ENCODE measurements around the gene ARFRP1.
"Not testable (repeated sequence)": the region's sequence is repeated elsewhere in the genome, so short reads cannot be mapped to it uniquely, and the experiment has no call there.

ARFRP1 gene

DNA sequence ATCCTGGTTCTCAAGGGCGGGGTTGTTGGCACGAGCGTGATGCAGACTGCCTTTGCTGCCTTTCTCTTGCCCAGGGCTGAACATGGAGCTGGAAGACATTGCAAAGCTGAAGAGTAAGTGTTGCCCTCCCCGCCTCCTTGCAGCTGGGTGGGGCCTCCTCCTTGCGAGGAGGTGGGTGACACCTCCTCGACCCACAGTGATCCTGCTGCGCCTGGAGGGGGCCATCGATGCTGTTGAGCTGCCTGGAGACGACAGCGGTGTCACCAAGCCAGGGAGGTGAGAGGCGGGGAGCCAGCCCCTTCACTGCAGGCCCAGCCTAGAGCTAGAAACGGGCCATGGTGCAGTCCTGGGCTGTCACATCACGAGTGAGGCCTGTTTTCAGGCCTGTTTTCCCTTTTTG is 29.7 kb downstream of the ARFRP1 start:
- peaks cover 13% of the 10 kb centered on the region for H3K36me3 ChIP-seq (ENCODE audit: control insufficient read depth, insufficient read depth, low read length)
- H3K27me3 ChIP-seq (replicated peaks; ENCODE audit: control insufficient read depth, insufficient read depth, low read length) = no peaks in the 10 kb centered on the region
- no peak for DNase-seq (ENCODE audit: extremely low read depth, insufficient read length)
- TF ChIP-seq CTCF (IDR thresholded peaks at IDR 0.05; ENCODE audit: insufficient read depth, low read length, poor library complexity, severe bottlenecking) = no peak
- no peak overlapping the region for H3K4me3 ChIP-seq (replicated peaks; ENCODE audit: low read depth, low read length)

DNA sequence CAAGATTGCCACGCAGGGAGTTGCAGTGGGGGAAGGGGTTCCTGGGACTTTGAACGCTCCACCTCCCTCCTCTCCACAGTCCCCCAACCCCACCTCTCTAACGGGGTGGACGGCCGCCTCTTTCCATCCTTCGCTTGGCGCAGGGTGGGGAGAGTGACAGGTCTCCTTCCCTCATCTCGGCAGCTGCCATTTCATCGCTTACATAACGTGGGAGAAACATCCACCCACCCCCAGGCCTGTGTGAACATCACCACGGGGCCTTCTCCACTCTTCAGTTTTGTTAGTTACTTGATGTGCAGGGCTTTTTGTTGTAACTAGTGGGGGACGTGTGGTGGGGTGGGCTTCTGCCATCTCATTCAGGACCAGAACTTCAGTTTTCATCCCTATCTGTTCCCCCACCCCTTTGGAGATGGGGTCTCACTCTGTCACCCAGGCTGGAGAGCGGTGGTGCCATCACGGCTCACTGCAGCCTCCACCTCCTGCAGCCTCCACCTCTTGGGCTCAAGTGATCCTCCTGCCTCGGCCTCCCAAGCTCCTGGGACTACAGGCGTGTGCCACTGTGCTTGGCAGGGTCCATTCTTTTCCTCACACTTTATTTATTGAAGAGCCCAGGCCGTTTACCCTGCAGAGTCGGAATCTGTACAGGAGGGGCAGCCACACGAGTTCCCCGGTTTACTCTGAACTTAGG is 32.0 kb downstream of the ARFRP1 start:
- Histone ChIP-seq H3K4me3 (replicated peaks; ENCODE audit: low read depth, low read length) (no peak overlapping the region), H3K27me3 (replicated peaks; ENCODE audit: control insufficient read depth, insufficient read depth, low read length) (no peaks in the 10 kb centered on the region), H3K36me3 (ENCODE audit: control insufficient read depth, insufficient read depth, low read length) (peaks cover 11% of the 10 kb centered on the region)
- DNase-seq (ENCODE audit: extremely low read depth, insufficient read length) = no peak
- no peak for TF ChIP-seq CTCF (IDR thresholded peaks at IDR 0.05; ENCODE audit: insufficient read depth, low read length, poor library complexity, severe bottlenecking)

DNA sequence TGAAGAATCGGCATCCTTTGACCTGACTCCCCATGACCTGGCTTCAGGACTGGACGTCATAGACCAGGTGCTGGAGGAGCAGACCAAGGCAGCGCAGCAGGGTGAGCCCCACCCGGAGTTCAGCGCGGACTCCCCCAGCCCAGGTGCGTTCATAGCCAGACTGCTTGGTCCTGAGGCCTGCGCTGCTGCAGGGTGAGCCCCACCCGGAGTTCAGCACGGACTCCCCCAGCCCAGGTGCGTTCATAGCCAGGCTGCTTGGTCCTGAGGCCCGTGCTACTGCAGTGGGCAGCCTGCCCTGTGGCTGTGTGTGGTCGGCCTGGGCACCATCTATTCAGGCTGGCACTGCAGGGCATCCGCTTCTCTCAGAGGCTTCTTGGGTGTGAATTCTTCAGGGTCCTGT is 33.8 kb downstream of the ARFRP1 start:
- no peaks in the 10 kb centered on the region for H3K27me3 ChIP-seq (replicated peaks; ENCODE audit: control insufficient read depth, insufficient read depth, low read length)
- no peak for TF ChIP-seq CTCF (IDR thresholded peaks at IDR 0.05; ENCODE audit: insufficient read depth, low read length, poor library complexity, severe bottlenecking)
- H3K4me3 ChIP-seq (replicated peaks; ENCODE audit: low read depth, low read length) = no peak overlapping the region
- H3K36me3 ChIP-seq (ENCODE audit: control insufficient read depth, insufficient read depth, low read length) = peaks cover 11% of the 10 kb centered on the region
- DNase-seq (ENCODE audit: extremely low read depth, insufficient read length) = no peak

- no peaks in the 10 kb centered on the region for H3K27me3 ChIP-seq (replicated peaks; ENCODE audit: control insufficient read depth, insufficient read depth, low read length)
- DNase-seq (ENCODE audit: extremely low read depth, insufficient read length) = no peak
- no peak overlapping the region for H3K4me3 ChIP-seq (replicated peaks; ENCODE audit: low read depth, low read length)
- TF ChIP-seq CTCF (IDR thresholded peaks at IDR 0.05; ENCODE audit: insufficient read depth, low read length, poor library complexity, severe bottlenecking) = no peak
- H3K36me3 ChIP-seq (ENCODE audit: control insufficient read depth, insufficient read depth, low read length) = peaks cover 10% of the 10 kb centered on the region
Observed at GRCh38 chr20:63672666-63673065, 35.1 kb downstream of the ARFRP1 start.

DNA sequence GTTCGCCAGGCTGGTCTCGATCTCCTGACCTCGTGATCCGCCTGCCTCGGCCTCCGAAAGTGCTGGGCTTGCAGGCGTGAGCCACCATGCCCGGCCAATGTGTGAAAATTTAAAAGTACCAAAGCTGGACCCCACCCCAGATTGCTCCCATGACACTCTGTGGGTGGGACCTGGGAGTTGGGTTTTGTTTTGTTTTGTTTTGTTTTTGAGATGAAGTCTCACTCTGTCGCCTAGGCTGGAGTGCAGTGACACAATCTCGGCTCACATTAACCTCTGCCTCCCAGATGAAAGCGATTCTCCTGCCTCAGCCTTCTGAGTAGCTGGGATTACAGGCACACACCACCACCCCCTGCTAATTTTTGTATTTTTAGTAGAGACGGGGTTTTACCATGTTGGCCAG is 36.1 kb downstream of the ARFRP1 start:
- not testable (repeated sequence) for H3K4me3 ChIP-seq (replicated peaks; ENCODE audit: low read depth, low read length); H3K27me3 ChIP-seq (replicated peaks; ENCODE audit: control insufficient read depth, insufficient read depth, low read length); DNase-seq (ENCODE audit: extremely low read depth, insufficient read length)
- peaks cover 16% of the 10 kb centered on the region for H3K36me3 ChIP-seq (ENCODE audit: control insufficient read depth, insufficient read depth, low read length)

GRCh38 chr20:63668351-63668750 is 39.4 kb downstream of the ARFRP1 start:
- no peak for TF ChIP-seq CTCF (IDR thresholded peaks at IDR 0.05; ENCODE audit: insufficient read depth, low read length, poor library complexity, severe bottlenecking)
- DNase-seq (ENCODE audit: extremely low read depth, insufficient read length) = no peak
- H3K4me3 ChIP-seq (replicated peaks; ENCODE audit: low read depth, low read length) = no peak overlapping the region
- H3K27me3 ChIP-seq (replicated peaks; ENCODE audit: control insufficient read depth, insufficient read depth, low read length) = no peaks in the 10 kb centered on the region
- H3K36me3 ChIP-seq (ENCODE audit: control insufficient read depth, insufficient read depth, low read length) = peaks cover 16% of the 10 kb centered on the region
